CD4-positive, alpha-beta T cell treated with Interleukin-15 for 1 hour (primary cell): ENCODE data around the gene MTERF4.

Experiments used
- DNase-seq: peaks from one replicate; pipeline ENCODE4 v3.0.0-alpha.2; 2020

The MTERF4 gene

DNA sequence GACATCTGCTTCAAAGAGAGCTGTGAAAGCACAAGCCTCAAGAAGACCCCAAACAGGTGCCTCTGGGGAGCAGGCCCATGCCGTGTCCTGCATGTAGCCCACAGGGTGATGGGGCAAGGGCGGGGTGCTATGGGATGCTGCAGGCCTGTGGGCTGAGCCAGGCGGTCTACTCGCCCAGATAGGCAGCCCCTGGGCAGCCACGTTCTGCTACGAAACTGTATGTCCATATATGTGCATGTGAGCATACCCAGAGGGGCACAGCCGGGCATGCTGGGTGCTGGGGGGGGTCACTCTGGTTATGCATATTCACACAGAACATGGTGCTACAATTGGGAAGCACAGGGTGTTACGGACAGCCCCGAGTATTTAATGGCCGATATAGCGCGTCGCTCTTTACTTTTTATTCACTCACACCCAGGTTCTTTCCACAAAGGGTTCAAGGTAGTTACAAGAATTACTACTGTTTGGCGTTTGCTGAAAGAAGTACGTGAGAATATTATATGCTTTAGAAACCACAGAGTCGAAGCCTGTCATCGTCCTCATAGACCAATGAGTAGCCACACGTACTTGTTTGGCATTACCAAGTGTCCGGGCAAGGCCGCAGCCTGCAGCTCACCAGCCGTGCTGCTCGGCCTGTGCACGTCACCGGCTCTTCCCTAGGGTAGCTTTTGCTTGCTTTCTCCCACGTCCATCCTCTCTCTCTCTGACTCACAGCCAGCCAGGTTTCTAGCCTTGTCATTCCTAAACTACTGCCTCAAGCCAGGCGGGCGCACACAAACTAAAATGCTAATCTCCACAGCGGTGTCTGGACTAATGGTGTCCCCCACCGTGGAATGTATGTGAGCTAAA, 14.4 kb downstream of the MTERF4 start:
- DNase-seq: no peak

DNA sequence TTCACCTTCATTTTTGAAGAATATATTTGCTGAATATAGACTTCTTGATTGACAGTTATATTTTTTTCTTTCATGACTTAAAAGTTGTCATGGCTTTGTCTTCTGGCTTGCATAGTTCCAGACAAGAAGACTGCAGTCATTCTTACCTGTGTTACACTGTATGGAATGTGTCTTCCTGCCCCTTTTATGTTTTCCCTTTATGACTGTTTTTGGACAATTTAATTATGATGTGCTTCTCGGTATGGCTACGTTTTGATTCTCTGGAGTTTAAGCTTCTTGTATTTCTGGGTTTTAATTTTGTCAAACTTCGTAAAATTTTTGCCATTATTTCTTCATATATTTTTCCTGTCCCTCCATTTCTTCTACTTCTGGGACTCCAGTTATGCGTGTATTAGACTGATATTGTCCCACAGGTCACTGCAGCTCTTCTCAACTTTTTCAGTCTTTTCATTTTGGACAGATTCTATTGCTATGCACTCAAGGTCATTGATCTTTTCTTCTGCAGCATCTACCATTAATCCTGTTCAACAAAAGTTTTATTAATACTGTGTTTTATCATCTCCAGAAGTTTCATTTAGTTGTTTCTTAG, 17.1 kb downstream of the MTERF4 start:
- DNase-seq: no peak

- DNase-seq: no peak
These were observed 19.0 kb downstream of the MTERF4 start for GRCh38 chr2:241083091-241083415.

- DNase-seq: no peak
These were observed 19.6 kb downstream of the MTERF4 start for GRCh38 chr2:241082341-241083090.

DNA sequence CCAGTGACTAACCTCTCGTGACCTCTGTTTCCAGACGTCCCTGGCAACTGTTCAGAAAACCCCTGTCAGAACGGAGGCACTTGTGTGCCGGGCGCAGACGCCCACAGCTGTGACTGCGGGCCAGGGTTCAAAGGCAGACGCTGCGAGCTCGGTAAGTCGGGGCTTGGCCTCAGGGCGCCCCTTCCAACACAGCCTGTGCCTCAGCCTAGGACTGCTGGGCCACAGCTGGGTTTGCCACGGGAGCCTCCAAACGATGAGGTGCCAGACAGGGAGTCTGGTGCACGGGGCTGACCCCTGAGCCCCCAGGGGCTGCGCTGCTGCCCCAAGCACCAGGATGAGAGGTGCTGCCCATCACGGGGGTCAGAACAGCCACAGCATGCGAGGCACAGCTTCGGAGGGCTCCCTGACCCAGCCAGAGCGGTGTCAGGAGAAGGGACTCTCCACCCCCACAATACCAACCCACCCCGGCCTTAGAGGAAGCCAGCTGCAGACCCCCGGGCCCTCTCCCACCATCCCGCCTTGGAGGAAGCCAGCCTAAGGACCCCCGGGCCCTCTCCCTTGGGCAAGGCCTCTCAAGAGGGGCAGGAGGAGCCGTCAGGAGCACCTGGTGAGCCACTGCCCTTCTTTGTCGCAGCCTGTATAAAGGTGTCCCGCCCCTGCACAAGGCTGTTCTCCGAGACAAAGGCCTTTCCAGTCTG, 20.3 kb downstream of the MTERF4 start:
- DNase-seq: no peak

DNA sequence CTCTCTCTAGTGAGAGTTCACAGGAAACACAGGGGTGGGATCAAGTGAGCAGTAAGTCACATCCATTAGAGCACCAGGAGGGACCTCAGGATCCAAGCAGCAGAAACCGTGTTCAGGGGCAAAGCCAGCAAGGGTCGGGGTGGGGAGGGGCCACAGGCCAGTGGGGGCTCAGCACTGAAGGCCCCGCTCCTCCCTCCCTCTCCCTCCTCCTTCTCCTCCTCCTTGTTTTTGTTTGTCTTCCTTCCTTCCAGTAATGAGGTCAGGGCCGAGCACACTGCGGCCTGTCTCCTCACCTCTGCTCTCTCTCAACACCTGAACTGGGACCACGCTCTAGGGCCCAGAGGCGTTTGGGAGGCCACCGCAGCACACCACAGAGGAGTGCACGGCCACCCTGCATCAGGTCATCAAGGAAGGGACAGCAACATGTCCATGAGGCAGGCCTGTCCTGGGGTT, 20.9 kb downstream of the MTERF4 start:
- DNase-seq: no peak

DNA sequence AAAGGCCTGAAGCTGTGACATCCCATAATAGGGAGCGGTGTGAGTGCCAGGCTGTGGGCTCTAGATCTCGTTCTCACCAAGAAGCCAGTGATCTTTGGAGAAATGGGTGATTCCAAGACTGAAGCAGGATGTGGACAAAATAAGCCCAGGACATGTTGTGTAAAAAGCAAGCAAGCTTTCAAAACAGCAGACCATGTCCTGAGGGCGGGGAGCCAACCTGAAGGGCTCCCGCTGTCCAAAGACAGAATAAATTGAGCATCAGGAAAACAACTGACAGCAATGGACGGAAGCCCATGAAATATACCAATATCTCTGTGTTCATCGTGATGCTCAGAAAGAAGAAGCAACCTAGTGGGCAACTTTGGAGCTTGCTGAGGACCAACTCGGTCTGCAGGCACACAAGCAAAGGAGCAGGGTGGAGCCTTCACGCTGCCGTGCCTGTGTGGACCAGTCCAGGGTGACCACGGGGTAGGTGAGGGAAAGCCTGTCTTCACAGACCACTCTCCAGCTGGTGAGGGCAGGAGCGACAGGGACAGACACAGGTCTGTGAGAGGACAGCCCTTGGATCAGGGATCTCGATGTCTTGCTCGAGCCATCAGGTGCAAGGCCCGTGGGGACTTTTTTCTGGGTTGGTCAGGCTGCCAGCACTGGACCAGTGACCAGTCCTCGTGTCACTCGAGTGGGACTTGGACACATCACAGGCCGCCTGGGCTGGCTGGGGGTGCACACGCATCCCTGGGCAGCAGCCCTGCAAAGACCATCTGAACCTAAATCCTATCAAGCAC, 21.5 kb downstream of the MTERF4 start:
- DNase-seq: no peak

DNA sequence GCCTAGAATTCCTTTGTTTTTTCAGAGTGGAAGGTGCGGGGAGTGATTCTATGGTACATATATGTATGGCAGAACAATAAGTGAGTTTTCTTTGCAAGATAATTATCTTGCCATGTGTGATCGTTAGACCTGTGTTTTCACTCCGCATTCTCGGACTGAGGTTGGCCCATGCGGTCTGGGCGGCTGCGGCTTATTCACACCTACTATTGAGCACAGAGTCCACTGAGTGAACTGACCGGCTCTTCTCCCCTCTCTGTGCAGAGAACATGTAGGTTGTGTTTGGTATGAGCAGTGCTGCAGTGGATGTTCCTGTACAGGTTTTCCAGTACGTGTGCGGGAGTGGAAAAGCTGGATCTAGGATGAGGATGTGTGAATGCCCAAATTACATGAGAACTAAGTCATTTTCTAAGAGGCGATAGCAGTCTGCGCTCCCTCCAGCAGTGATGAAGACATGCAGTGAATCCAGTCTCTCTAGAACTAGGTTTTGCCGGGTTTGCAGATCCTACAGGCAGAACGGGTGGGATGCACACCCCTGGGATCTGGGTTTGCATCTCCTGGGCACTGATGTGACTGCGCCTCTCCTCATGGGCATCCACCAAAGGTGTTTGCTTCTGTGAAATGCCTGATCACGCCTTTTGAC, 27.1 kb downstream of the MTERF4 start:
- no peak for DNase-seq

GRCh38 chr2:241074065-241074818, 27.8 kb downstream of the MTERF4 start:
- no peak for DNase-seq

DNA sequence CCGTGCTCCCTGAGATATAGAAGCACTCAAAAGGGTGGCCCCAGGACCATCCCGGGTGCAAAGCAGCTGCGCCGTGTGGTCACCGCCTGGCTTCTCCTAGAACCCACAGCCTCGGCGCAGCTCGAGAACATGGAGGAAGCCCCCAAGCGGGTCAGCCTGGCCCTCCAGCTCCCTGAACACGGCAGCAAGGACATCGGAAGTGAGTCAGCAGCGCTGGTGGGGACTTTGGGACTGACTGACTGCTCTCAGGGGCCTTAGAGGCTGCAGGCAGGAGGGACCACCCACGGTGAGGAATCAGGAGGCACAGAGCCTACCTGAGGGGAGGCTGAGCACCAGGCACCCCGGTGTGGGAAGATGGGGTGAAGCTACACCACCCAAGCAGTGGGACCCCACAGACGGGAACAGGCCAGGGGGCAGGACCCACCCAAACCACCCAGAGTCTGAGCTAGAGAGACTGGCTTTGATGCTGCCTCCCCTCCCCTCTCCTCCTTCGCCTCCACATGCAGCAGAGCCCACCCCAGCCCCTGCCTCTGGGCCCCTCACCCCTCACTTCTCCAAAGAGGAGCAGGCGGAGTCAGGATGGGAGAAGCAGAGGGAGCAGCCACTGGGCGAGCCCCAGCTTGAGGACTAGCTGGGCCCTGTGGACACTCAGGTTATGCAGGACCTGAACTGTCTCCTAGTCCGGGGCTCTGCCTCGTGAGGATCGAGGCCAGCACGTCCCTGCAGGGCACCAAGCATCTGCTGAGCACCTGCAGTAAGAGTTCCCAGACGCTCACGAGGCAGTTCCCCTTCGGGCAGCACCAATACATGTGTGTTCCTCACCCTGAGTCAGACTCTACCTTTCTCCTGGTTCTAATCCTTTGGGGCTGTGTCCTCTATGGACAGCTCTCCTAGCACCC, 28.7 kb downstream of the MTERF4 start:
- no peak for DNase-seq

- no peak for DNase-seq
These were observed 29.4 kb downstream of the MTERF4 start for GRCh38 chr2:241072553-241073165.

- no peak for DNase-seq
These were observed 29.9 kb downstream of the MTERF4 start for GRCh38 chr2:241072151-241072550.

DNA sequence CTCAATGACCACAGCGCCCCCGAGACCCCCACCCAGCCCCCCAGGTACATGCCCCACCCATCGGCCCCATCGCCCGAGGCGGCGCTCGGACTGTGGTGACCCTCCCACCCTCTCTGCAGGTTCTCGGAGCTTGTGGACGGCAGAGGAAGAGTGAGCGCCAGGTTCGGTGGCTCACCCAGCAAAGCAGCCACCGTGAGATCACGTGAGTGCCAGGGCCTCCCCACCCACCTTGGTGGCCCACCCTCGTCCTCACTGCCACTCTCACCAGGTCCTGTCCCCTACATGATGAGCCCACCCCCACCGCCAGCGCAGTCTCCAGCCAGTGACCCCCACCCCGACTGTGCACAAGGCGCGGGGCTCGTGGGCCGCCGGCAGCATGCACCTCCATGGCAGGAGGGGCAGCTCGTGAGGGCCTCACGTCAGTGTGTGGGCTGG, 30.4 kb downstream of the MTERF4 start:
- DNase-seq: no peak

- no peak for DNase-seq
These were observed 31.0 kb downstream of the MTERF4 start for GRCh38 chr2:241070811-241071676.

GRCh38 chr2:241070361-241070760, 31.7 kb downstream of the MTERF4 start:
- DNase-seq: no peak

GRCh38 chr2:241069821-241070281, 32.2 kb downstream of the MTERF4 start:
- no peak for DNase-seq

DNA sequence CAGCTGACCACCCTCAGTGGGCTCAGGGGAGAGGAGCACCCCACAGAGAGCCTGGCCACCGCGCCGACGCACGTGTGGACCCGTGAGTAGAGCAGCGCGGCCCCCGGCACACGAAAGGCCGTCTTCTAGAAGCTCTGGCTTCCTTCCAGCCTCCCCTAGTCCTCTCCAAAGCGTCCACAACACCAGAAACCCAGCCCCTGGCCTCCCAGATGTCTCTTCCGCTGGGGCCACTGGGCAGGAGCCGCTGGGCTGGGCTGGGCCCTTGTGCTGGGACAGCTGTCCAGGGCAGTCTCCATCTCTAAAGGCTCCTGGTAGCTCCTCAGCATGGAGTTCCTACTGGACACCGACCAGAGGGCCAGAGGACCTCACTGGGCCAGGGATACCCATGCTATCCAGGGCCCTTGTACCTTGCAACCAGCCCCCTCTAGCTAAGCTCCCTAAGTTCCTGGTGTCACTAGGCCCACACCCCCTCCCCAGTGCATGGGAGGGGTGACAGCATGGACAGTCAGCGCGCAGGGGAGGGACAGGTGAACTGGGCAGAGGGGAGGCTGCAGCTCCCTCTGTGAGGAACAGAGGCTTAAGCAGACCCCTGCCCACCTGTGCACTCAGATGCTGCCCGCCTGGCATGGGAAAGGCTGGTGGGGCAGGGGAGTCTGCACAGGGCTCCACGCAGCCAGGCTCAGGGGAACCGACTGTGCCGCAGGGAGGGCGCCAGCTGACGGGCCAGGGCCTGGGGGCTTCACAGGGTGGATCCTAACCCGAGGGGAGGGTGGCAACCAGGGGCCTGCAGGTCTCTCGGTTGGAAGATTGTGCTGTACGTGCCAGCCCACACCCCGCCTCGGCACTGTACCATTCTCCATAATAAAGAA, 32.9 kb downstream of the MTERF4 start:
- no peak for DNase-seq
